HEK293T (cell line): Measurements from ENCODE around the gene CACNB1.

Experiments
- CTCF ChIA-PET: fragments of 350-600 bp; formaldehyde crosslinking; extraction: SDS; loops from one replicate; lab custom pipeline; 2021; ENCODE audit warnings: antibody characterized with exemption, inconsistent platforms; lab: Yijun Ruan, JAX
- POLR2A ChIA-PET: fragments of 350-600 bp; formaldehyde crosslinking; extraction: SDS; loops from one replicate; lab custom pipeline; 2020; ENCODE audit warnings: antibody characterized with exemption, inconsistent platforms; lab: Yijun Ruan, JAX
- DNase-seq: peaks from one replicate; pipeline ENCODE4 v3.0.0; 2012; ENCODE audit warnings: mixed read lengths; ENCODE audit errors: extremely low spot score
- ARNT ChIP-seq: fragments of 450-650 bp; IDR thresholded peaks from 2 replicates; pipeline ENCODE4 v1.6.1; 2017; ENCODE audit warnings: mild to moderate bottlenecking
- CTBP1 ChIP-seq: fragments of 450-650 bp; IDR thresholded peaks from 2 replicates; pipeline ENCODE4 v1.6.1; 2016; ENCODE audit warnings: borderline replicate concordance
- ELF4 ChIP-seq: fragments of 450-650 bp; IDR thresholded peaks from 2 replicates; pipeline ENCODE4 v1.6.1; 2017; ENCODE audit warnings: antibody characterized with exemption
- FOXA1 ChIP-seq: fragments of 450-650 bp; IDR thresholded peaks from 2 replicates; pipeline ENCODE4 v1.6.1; 2016; ENCODE audit warnings: mild to moderate bottlenecking
- FOXK2 ChIP-seq: fragments of 450-650 bp; IDR thresholded peaks from 2 replicates; pipeline ENCODE4 v1.6.1; 2016; ENCODE audit warnings: mild to moderate bottlenecking
- FOXM1 ChIP-seq: fragments of 450-650 bp; IDR thresholded peaks from 2 replicates; pipeline ENCODE4 v1.6.1; 2017; ENCODE audit warnings: mild to moderate bottlenecking, borderline replicate concordance
- HDGF ChIP-seq: fragments of 450-650 bp; IDR thresholded peaks from 2 replicates; pipeline ENCODE4 v1.6.1; 2017; ENCODE audit warnings: antibody characterized with exemption, borderline replicate concordance
- L3MBTL2 ChIP-seq: fragments of 450-650 bp; conservative IDR thresholded peaks from 2 replicates; pipeline ENCODE4 v1.6.1; 2016; ENCODE audit warnings: mild to moderate bottlenecking
- LEF1 ChIP-seq: fragments of 450-650 bp; IDR thresholded peaks from 2 replicates; pipeline ENCODE4 v1.6.1; 2017; ENCODE audit warnings: mild to moderate bottlenecking, borderline replicate concordance
- NFRKB ChIP-seq: fragments of 450-650 bp; IDR thresholded peaks from 2 replicates; pipeline ENCODE4 v1.6.1; 2016; ENCODE audit warnings: mild to moderate bottlenecking, moderate library complexity
- SP1 ChIP-seq: fragments of 450-650 bp; IDR thresholded peaks from 2 replicates; pipeline ENCODE4 v1.6.1; 2017
- SUZ12 ChIP-seq: fragments of 450-650 bp; IDR thresholded peaks from 2 replicates; pipeline ENCODE4 v1.6.1; 2016; ENCODE audit warnings: mild to moderate bottlenecking
- TARDBP ChIP-seq: fragments of 450-650 bp; IDR thresholded peaks from 2 replicates; pipeline ENCODE4 v1.6.1; 2016
- ZNF384 ChIP-seq: fragments of 450-650 bp; IDR thresholded peaks from 2 replicates; pipeline ENCODE4 v1.6.1; 2016

CACNB1 gene

GRCh38 chr17:39126436-39126835 is 71.0 kb downstream of the CACNB1 start:
- CTCF ChIA-PET: no interaction called here
- no peak for TF ChIP-seq TARDBP
- TF ChIP-seq NFRKB: no peak
- no peak for TF ChIP-seq CTBP1
- TF ChIP-seq ARNT: no peak

GRCh38 chr17:39125143-39125875 is 72.2 kb downstream of the CACNB1 start:
- ChIA-PET CTCF (no interaction called here), POLR2A (interaction anchor here (0.6 kb wide), 1 partner anchor 9 kb away, joined by 4 read pairs; no protein-coding TSS in a partner anchor)
- TF ChIP-seq NFRKB: no peak
- TF ChIP-seq TARDBP: no peak
- TF ChIP-seq HDGF: no peak
- no peak for TF ChIP-seq ELF4
- TF ChIP-seq SP1: no peak
- no peak for TF ChIP-seq FOXM1
- no peak for TF ChIP-seq FOXK2
- no peak for TF ChIP-seq ARNT
- TF ChIP-seq FOXA1: no peak
- no peak for TF ChIP-seq SUZ12
- TF ChIP-seq L3MBTL2: no peak
- DNase-seq: no peak

More at GRCh38 chr17:39126436-39126835, 71.0 kb downstream of the CACNB1 start:
- DNase-seq: no peak
- POLR2A ChIA-PET: no interaction called here

DNA sequence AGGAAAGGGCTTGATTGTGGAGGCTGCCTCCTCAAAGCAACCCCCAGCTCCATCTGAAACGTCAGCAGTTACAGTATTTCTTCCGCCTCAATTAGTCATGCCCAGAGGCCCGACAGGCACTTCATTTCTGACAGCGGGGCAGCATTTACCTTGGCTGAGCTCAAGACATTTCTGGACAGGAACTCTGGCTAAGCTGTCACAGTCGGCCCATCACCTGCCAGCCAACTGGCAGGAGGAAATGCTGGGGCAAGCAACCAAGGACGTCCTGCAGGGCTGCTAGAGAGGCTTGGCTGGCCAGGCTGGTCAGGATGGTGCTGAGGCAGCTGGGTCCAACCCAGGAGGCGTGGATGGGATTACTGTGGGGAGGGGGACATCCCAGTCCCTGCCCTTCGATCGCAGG is 73.8 kb downstream of the CACNB1 start:
- ChIA-PET POLR2A (no interaction called here), CTCF (no interaction called here)
- no peak for TF ChIP-seq LEF1
- TF ChIP-seq TARDBP: no peak
- TF ChIP-seq ZNF384: no peak
- no peak for DNase-seq
